Measurements from ENCODE around the gene TSPEAR.

- TF ChIP-seq POLR2A (IDR thresholded peaks at IDR 0.05; ENCODE audit: low read depth, low read length) (no peak), POU2F2 (IDR thresholded peaks at IDR 0.05; ENCODE audit: low read depth, low read length) (no peak), POLR2AphosphoS5 (IDR thresholded peaks at IDR 0.05; ENCODE audit: low read depth, low read length) (no peak), TAF1 (IDR thresholded peaks at IDR 0.05; ENCODE audit: low read depth, low read length) (no peak), SPI1 (IDR thresholded peaks at IDR 0.05; ENCODE audit: low read depth, low read length) (no peak)
Observed at GRCh38 chr21:44684483-44684882, 26.9 kb downstream of the TSPEAR start.
